NCI-H146 treated with DMSO at 0.1 percent for 48 hours (cell line): ENCODE measurements around the gene ZEB2.

Source experiments
- DNase-seq: peaks from one replicate; lab custom pipeline; 2025; ENCODE audit not compliant: unreplicated experiment; lab: John Stamatoyannopoulos, UW

ZEB2 gene

DNA sequence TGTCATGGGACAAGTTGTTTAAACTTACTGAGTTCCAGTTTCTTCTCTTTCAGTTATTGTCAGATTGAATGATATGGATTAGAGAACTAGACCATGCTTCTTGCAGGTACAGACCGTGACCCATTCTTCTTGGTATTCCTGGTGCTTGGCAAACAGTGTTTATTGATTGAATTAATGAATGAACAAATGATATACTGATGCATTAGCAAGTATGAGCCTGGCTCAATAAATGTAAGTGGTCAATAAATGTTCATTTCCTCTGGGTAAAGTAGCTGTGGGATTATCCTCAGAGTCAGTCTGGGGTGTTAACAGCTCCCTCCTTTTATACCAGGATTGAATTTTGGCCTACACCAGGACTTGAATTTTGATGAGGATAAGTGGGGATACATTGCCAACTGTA lies 160.2 kb downstream of the ZEB2 start:
- DNase-seq, result no peak

DNA sequence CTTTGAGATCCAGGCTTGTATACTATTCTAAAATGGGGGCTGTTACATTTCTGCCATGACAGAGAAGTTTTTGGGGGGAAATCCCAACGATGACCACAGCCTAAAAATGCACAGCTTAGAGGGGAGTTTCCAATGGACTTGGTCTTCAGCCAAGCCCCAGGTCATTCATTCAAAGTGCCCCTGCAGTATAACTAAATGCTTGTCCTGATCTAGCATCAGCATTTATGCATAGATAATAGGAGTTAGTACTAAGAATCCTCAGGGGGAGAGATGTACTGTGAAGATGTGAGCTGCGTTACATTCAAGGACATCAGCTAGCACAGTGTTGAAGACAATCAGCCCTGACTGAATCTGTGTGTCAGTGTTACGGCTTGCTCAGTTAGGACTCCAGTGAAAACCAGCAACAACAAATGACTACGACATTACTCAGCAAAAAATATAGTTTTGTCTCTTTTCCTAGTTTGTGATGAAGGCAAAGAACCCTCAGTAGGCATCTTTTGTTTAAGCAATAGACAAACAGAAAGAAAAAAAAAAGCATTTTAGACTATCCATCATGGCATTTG lies 160.9 kb downstream of the ZEB2 start:
- no peak for DNase-seq

DNA sequence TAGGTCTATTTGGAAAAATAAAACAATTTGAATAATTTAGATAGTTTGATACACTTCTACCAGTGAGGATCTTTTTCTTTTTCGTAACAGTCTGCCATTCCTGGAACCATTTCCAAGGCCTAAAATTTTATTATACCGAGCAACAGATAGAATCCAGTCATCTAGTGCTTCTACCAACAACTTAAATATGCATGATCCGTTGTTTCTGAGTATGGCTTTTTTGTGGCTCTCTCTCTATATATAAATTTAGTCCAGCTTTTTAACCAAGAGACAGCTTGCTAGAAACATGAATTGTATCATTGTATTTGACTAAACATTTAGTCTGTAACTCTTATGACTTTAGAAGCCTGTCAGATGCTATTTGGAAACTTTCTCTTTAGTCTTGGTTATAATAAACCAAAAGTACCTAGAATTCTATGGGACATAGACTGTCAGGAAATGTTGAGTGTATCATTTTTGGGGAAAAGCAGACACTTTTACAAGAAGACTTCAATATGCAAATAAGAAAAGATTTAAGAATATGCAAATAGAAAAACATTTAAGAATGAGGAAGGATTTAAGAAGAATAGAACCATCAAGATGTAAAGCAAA lies 161.4 kb downstream of the ZEB2 start:
- no peak for DNase-seq

DNA sequence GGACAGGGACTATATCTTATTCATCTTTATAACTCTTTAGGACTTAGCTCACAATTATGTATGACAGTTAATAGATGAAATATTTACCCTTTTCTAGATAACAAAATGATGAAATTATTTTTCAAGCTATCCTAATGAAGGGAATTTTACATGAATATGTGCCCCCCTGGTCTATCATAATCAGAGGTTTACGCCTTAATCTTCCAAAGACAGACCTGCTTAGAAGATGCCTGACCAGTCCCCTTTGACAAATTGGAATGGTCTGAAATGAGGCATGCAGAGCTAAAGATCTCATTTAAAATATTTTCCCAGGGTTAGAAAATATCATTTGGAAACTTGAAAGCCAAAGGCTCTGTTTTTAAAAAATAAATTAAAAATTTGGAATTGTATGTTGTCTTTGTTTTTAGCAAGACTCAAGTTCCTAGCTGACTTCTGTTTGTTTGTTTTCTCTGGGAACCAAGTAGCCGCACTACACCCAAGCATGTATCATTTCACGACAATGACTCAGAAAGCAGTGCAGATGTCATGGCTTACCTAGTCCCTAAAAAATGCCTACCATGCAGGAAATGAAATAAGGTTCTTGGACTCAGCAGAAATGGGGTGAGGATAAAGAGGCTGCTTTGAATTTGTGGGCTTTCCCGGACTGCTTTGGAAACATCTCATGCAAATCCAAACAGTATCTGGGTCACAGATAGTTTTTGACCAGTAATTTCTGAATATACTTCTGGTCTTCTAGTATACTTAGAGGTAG lies 162.1 kb downstream of the ZEB2 start:
- DNase-seq, result no peak

DNA sequence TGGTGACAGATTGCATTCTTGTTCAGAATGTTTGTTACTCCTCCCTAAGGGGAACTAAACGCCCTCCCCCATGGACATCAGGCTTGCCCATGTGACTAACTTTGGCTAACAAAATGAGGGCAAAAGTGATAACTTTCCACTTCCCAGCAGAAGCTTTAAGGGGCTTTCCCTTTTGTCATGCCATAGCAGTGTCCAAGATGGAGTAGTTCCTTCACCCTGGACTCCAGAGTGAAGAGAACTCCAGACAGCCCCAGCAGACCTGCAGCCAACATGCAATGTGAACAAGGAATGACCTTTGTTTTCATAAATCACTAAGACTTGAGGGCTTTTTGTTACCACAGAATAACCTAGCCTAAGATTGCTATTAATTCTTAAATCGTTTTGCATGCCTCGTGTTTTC lies 163.5 kb downstream of the ZEB2 start:
- no peak for DNase-seq

DNA sequence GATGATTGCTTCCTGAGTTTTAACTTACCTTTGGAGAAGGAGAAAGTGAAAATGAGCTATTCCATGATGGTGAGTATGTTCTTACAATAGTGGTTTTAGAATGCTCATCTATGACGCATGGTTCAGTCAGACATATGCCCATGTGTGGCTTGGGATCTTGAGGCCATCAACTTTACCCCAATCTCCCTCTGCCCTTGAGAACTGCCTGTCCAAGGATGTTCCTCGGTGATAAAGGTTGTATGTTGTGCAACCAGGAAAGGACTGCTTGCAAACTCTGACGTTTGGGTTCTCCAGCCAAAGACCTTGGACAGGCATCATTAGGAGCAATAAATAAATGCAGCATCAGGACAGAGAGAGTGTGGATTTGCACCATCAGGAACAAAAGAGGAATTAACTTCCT lies 165.0 kb downstream of the ZEB2 start:
- DNase-seq, result no peak

DNA sequence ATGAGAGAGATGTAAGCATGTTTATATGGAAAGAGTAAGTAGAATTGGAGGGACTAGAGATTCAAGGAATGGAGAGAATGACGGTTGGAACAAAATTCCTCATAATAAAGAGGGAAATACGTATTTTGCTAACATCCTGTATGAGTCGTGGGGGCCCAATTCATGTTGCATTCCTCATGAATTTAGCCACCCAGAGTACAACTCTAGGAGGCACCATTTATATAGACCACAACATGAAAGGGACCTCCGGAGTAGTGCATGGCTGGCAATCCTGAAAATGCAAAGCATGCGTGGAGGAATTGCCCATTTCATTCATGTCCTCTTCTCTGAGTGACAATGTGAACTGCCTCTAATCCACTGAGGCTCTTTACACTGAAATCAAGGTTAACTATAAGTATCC lies 168.2 kb downstream of the ZEB2 start:
- no peak for DNase-seq

DNA sequence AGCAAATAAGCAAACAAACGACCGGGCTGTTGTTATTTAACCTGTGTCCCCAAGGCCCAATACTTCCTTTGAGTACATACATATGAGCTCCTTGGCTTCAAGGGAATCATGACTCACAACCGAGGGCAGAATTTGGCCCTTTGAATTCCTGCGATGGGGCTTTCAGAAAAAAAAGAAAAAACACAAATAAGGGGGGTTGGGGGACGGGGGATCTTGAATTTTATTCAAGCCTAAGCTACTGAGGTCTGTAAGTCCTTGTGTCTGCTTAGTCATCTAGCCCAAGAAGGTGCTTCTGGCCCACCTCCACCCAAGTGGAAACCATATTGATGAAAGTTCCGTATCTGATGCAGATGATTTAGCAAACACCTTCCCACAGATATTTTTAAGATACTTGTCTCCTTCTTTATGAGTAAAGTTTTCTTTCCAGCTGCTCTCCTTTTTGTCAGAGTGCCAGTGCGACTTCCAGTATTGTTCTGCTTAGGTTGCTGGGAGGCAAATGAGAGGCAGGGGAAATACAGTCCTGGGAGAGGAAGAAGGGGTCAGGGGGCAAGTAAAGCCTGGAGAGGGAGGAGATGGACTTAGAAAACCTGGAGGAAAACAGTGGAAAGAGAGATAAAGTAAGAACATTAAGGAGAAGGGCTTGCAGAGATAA lies 169.6 kb downstream of the ZEB2 start:
- DNase-seq, result no peak

DNA sequence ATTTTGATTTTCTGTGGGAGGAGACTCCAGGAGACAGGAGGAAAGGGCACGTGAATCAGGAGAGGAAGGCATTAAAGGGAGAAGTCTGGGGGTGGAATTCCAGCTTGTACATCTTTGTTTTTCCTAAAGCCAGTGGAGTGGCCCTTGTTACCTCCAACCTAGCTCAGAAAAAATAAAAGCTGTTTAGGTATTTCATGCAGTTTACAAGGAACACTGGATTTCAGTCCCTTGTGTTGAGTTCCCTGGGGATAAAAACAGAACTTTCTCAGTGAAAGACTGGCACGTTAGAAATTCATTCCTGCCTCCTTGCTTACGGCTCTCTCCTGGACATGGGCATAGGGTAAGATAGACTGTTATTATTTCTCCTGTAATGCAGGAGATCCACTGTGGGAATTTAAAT lies 170.2 kb downstream of the ZEB2 start:
- DNase-seq, result no peak

DNA sequence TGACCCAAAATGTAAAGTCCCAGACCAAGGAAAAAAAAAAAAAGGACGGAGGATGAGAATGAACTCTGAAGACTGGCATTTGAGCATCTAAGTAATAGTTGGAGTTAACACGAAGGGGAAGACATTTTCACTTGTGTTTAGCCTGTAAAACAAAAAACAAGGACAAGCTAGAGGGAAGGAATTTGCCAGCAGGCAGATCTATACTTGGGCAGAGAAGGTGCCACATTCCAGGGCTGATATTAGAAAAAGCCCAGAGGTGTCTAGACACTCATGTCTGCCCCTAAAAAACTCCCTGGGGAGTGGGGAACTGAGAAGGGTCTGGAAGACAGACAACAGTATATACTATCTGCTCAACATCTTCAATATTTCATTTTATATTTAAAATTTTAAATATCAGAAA lies 171.1 kb downstream of the ZEB2 start:
- DNase-seq, result no peak

DNA sequence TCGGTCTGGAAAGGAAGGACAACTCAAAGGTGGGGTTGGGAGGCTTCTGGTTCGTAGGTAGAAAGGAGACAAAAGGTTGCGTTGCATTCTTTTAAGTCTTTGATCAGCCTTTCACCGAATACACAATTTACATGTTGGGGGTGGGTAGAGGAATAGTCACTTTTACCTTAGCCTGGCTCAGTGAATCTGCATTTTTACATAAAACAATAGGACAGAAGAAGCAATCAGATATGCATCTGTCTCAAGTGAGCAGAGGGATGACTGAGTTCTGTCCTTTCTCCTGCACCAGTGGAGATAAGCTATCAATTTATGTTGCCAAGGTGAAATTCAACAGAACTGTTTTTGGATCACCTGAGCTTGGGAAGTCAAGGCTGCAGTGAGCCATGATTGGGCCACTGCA lies 173.7 kb downstream of the ZEB2 start:
- no peak for DNase-seq

DNA sequence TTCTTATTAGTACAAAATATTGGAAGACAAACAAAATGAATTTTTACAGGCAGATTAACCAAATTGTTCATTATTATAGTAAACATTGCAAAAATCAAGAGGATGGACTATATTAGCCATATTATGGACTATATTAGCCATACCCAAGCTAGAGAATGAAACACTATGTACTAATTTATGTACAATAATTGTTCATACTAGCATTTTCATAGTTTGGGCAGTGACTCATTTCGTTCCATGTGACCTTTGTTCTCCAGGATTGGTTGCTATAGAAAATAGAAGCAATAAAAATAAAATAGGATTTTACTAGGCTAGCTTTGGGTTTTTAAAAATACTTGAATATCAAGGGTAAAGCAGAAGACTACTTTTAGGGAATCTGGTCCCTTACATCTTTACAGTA lies 176.8 kb downstream of the ZEB2 start:
- DNase-seq, result no peak

DNA sequence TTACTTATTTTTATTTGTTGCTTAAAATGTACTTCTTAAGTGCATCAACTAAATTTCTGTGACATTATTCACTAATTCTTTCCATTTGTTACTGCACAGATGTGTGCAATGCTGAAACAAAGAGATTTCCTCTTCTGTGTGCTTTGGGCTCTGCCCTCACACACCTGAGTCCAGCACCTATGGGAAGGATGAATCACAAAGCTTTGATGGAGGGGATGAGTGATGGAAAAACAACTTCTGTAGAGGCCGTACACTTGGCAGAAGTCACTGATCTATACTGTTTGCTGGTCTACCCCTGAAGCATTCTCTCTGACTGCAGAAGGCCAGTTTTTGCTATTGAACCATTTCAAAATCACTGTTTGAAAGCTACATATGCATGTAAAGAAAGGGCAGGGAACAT lies 178.4 kb downstream of the ZEB2 start:
- DNase-seq, result no peak

DNA sequence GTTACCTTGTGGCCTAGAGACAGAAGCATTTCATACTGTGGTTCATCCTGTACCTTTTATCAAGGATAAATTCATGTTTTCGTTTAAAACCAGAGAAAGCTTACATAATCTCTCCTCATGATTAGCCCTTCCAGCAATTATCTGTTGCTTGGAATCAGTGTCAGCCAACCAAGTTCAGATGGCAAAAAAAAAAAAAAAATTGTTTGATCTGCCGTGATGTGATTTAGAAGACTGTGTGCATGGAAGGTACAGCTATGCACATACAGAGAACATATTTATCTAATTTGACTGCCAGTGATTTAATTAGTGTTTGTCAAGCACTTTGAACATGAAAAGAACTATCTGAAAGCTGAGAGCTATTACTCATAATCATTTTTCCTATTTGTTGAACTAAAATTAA lies 180.9 kb downstream of the ZEB2 start:
- DNase-seq, result no peak

DNA sequence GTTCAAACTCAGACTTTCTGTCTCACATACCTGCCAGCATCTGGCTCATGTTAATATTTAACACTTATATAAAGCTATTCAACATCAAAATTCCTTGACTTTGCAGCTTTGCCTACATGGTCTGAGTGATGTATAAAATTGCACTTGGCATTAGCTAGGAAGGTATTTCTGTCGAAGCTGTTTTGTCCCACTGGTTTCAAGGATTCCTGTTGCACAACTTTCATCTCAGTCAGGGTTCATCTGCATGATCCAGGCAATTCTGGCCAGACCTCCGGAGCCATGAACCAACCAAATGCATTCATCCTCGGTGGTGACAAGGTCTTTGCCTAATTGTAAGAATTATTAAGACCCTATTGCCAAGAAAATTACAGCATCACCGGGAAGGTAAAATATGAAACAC lies 185.4 kb downstream of the ZEB2 start:
- no peak for DNase-seq
